ENCODE data around the gene NGDN.

Gene NGDN

DNA sequence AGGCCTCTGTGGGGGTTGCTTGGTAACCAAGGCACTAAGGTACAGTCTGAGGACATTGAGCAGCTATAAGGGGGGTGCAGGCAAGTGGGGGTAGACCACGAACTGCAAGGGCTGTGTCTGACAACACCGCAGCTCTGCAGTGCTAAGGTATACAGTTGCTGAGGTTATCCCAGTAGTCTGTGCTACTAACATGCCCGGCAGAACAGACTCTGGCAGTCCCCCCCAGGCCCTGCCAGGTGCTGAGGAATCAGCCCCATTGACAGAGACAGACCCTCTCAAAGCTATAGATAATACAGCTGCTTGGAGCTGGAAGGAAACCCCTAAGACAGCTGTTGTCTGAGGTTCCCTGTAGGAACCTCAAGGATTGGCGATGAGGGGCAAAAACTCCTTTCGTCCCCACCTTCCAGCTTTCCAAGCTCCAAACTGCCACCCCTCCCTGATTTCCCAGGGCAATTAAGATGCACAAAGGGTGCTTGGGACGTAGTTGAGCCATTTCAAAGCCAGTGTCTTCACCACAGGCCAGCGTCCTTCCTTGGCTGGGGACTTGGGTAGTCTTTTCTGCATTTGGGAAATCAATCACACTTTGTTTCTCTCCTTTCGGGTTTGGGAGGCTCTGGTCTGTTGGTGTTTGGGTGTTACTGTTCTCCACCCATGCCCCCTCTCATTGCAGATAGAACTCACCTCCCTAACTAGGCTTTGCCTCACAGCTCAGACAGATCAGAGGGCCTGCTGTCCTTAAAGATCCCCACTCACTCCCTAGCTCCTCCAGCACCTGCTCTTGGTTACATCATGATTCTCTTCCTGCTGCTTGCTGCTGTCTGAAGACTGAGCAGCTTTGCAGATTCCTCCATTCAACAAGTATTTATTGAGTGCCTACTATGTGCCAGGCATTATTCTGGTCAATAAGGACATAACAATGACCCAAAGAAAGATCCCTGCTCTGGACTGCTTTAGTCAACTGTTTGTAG, 32.1 kb upstream of the NGDN start:
- Histone ChIP-seq H3K27ac (no peak overlapping the region), H3K36me3 (no peaks in the 10 kb centered on the region), H3K4me1 (ENCODE audit: control insufficient read depth in 1 of 2, insufficient read depth in 1 of 2, low read depth in 1 of 2, low read length in 1 of 2) (no peaks in the 10 kb centered on the region), H3K4me3 (ENCODE audit: low read depth in 1 of 2, low read length in 1 of 2) (no peak overlapping the region), H3K27me3 (no peaks in the 10 kb centered on the region), H3K9me3 (no peaks in the 10 kb centered on the region)
- TF ChIP-seq CTCF (IDR thresholded peaks at IDR 0.05): no peak

- no peaks in the 10 kb centered on the region for H3K36me3 ChIP-seq
- TF ChIP-seq CTCF (IDR thresholded peaks at IDR 0.05): no peak
- H3K27ac ChIP-seq: no peak overlapping the region
- no peaks in the 10 kb centered on the region for H3K9me3 ChIP-seq
- H3K4me3 ChIP-seq (ENCODE audit: low read depth in 1 of 2, low read length in 1 of 2): no peak overlapping the region
- H3K27me3 ChIP-seq: no peaks in the 10 kb centered on the region
- no peaks in the 10 kb centered on the region for H3K4me1 ChIP-seq (ENCODE audit: control insufficient read depth in 1 of 2, insufficient read depth in 1 of 2, low read depth in 1 of 2, low read length in 1 of 2)
Observed at GRCh38 chr14:23438101-23438971, 31.2 kb upstream of the NGDN start.

- no peak overlapping the region for H3K4me3 ChIP-seq (ENCODE audit: low read depth in 1 of 2, low read length in 1 of 2)
- no peaks in the 10 kb centered on the region for H3K9me3 ChIP-seq
- H3K4me1 ChIP-seq (ENCODE audit: control insufficient read depth in 1 of 2, insufficient read depth in 1 of 2, low read depth in 1 of 2, low read length in 1 of 2): no peaks in the 10 kb centered on the region
- H3K27me3 ChIP-seq: peaks cover 6% of the 10 kb centered on the region
- H3K36me3 ChIP-seq: no peaks in the 10 kb centered on the region
- TF ChIP-seq CTCF (IDR thresholded peaks at IDR 0.05): no peak
- no peak overlapping the region for H3K27ac ChIP-seq
Observed at GRCh38 chr14:23439107-23439835, 30.2 kb upstream of the NGDN start.

- H3K9me3 ChIP-seq: no peaks in the 10 kb centered on the region
- H3K27me3 ChIP-seq: peaks cover 6% of the 10 kb centered on the region
- no peaks in the 10 kb centered on the region for H3K4me1 ChIP-seq (ENCODE audit: control insufficient read depth in 1 of 2, insufficient read depth in 1 of 2, low read depth in 1 of 2, low read length in 1 of 2)
- no peak for TF ChIP-seq CTCF (IDR thresholded peaks at IDR 0.05)
- no peak overlapping the region for H3K27ac ChIP-seq
- no peaks in the 10 kb centered on the region for H3K36me3 ChIP-seq
- H3K4me3 ChIP-seq (ENCODE audit: low read depth in 1 of 2, low read length in 1 of 2): no peak overlapping the region
Observed at GRCh38 chr14:23441076-23441475, 28.4 kb upstream of the NGDN start.

DNA sequence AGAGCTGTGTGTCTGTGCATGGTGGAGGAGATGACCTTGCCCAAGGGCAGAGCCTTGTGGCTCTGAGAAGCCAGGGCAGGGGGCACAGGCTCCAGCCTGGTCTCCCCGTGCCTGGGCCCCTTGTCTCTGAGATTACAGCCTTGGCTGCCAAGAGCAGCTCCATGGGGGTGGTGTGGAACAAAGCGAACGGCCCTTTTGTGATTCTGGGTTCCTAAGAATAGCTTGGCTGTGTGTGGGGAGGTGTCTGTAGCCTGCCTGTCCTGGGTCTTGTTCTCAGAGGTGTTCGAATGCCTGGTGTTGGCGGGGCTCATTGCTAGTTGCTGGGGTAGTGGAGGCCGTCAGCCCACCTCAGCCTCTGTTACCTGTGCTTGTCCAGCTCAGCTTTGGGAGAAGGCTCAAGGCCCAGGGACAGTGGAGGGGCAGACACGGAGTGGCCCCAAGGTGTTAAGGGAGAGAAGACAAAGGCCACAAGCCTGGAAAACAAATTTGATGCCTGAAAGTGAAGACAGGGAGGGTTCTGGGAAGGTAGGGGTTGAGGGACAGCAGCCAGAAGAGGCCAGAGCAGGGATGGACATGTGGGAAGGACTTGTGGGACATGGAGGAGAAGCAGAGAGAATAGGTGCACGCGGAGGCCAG, 26.7 kb upstream of the NGDN start:
- no peaks in the 10 kb centered on the region for H3K4me1 ChIP-seq (ENCODE audit: control insufficient read depth in 1 of 2, insufficient read depth in 1 of 2, low read depth in 1 of 2, low read length in 1 of 2)
- no peak overlapping the region for H3K27ac ChIP-seq
- H3K36me3 ChIP-seq: no peaks in the 10 kb centered on the region
- no peak for TF ChIP-seq CTCF (IDR thresholded peaks at IDR 0.05)
- H3K4me3 ChIP-seq (ENCODE audit: low read depth in 1 of 2, low read length in 1 of 2): no peak overlapping the region
- peaks cover 6% of the 10 kb centered on the region for H3K27me3 ChIP-seq
- H3K9me3 ChIP-seq: no peaks in the 10 kb centered on the region
